H1 (cell line): Measurements from ENCODE around the gene LHX2. TPM values are rescaled to one million over a fixed set of nuclear protein-coding genes. Genes with fewer than 3 reads are reported as not detected.

Experiments
- CTCF ChIA-PET: fragments of 300-600 bp; sonication (Branson Sonifier 250); formaldehyde crosslinking; loops from one replicate; lab custom pipeline; 2021; ENCODE audit not compliant: partially characterized antibody; lab: Charles Lee
- POLR2A ChIA-PET: fragments of 300-600 bp; sonication (Branson Sonifier 250); formaldehyde crosslinking; loops from one replicate; lab custom pipeline; 2021; ENCODE audit warnings: inconsistent platforms; ENCODE audit not compliant: partially characterized antibody; lab: Charles Lee
- DNase-seq, 2 experiments: peaks; one replicate each; pipeline versions ENCODE4 v3.0.0 to v3.0.0-alpha.2; 2010 to 2022; ENCODE audit warnings: low spot score in 2 of 2, low read depth in 1 of 2, mixed read lengths in 1 of 2
- FAIRE-seq: peaks from 2 replicates; lab custom pipeline; 2011; peaks lifted over from hg19 to GRCh38; lab: Jason Lieb, UNC
- H2AFZ ChIP-seq: 2 replicates; pipeline ENCODE4 v1.8.1; 2012; ENCODE audit warnings: low read length, inconsistent platforms
- H2AK5ac ChIP-seq: 2 replicates; pipeline ENCODE4 v1.6.1; 2013; ENCODE audit warnings: low read depth, low read length
- H2BK120ac ChIP-seq: replicated peaks from 2 replicates; pipeline ENCODE3; 2013; ENCODE audit warnings: low read depth, low read length, inconsistent platforms
- H2BK12ac ChIP-seq: 2 replicates; pipeline ENCODE4 v1.6.1; 2013; ENCODE audit warnings: low read depth, low read length
- H2BK15ac ChIP-seq: 2 replicates; pipeline ENCODE4 v1.6.1; 2013; ENCODE audit warnings: low read length
- H2BK20ac ChIP-seq: 2 replicates; pipeline ENCODE4 v1.6.1; 2013; ENCODE audit warnings: low read length
- H2BK5ac ChIP-seq: 2 replicates; pipeline ENCODE4 v1.6.1; 2013; ENCODE audit warnings: low read depth, low read length
- H3K14ac ChIP-seq: 2 replicates; pipeline ENCODE4 v1.6.1; 2013; ENCODE audit warnings: inconsistent platforms; ENCODE audit not compliant: insufficient read length
- H3K18ac ChIP-seq: 2 replicates; pipeline ENCODE4 v1.6.1; 2013; ENCODE audit warnings: low read length; ENCODE audit errors: extremely low read depth
- H3K23ac ChIP-seq: 2 replicates; pipeline ENCODE4 v1.6.1; 2013; ENCODE audit warnings: inconsistent platforms; ENCODE audit not compliant: insufficient read length
- H3K23me2 ChIP-seq: 2 replicates; pipeline ENCODE4 v1.6.1; 2013; ENCODE audit warnings: low read depth, low read length
- H3K27ac ChIP-seq: 2 replicates; pipeline ENCODE4 v1.6.1; 2011; ENCODE audit warnings: low read depth, low read length, inconsistent platforms
- H3K27me3 ChIP-seq, 4 experiments: replicated peaks in 1 of 4; 1 replicate in 1 of 4; 2 replicates in 3 of 4; pipeline versions ENCODE4 v1.6.1 to v1.8.1; 2011 to 2013; ENCODE audit warnings: low read length in 3 of 4, mild to moderate bottlenecking in 3 of 4, inconsistent platforms in 2 of 4, mixed read lengths in 2 of 4, moderate library complexity in 1 of 4; ENCODE audit not compliant: control insufficient read depth in 3 of 4, insufficient read depth in 3 of 4; ENCODE audit errors: extremely low read depth in 1 of 4
- H3K36me3 ChIP-seq, 4 experiments: 2 replicates each; pipeline versions ENCODE4 v1.6.1 to v1.8.1; 2011 to 2013; ENCODE audit warnings: mild to moderate bottlenecking in 4 of 4, low read length in 3 of 4, moderate library complexity in 2 of 4, control low read depth in 1 of 4, inconsistent platforms in 1 of 4; ENCODE audit not compliant: insufficient read depth in 4 of 4, control insufficient read depth in 2 of 4
- H3K4ac ChIP-seq: replicated peaks from 2 replicates; pipeline ENCODE3; 2013; ENCODE audit warnings: low read length, low read depth, mixed read lengths, inconsistent platforms; ENCODE audit not compliant: insufficient read length
- H3K4me1 ChIP-seq, 4 experiments: replicated peaks in 1 of 4; 1 replicate in 1 of 4; 2 replicates in 3 of 4; pipeline versions ENCODE4 v1.6.1 to v1.8.1; 2011 to 2013; ENCODE audit warnings: low read length in 3 of 4, inconsistent platforms in 2 of 4, mixed read lengths in 1 of 4; ENCODE audit not compliant: insufficient read depth in 4 of 4, control insufficient read depth in 3 of 4
- H3K4me2 ChIP-seq, 2 experiments: 2 replicates each; pipeline versions ENCODE4 v1.6.1 to v1.8.1; 2011 to 2013; ENCODE audit warnings: low read depth in 2 of 2, low read length in 2 of 2, control low read depth in 1 of 2, inconsistent platforms in 1 of 2, mild to moderate bottlenecking in 1 of 2; ENCODE audit not compliant: insufficient read depth in 1 of 2
- H3K4me3 ChIP-seq, 4 experiments: fragments of 200-600, 300-600 bp in 1 of 4; sonication (generic), shearing (Covaris generic), sonication (Bioruptor Twin) in 1 of 4; 2 replicates each; pipeline versions ENCODE4 v1.5.1 to v1.8.1; 2011 to 2016; ENCODE audit warnings: low read length in 4 of 4, low read depth in 3 of 4, control low read depth in 2 of 4, inconsistent platforms in 2 of 4, mild to moderate bottlenecking in 2 of 4, mixed read lengths in 1 of 4, moderate library complexity in 1 of 4; ENCODE audit not compliant: insufficient read depth in 2 of 4; ENCODE audit errors: extremely low read depth in 1 of 4
- H3K56ac ChIP-seq: replicated peaks from 2 replicates; pipeline ENCODE3; 2013; ENCODE audit warnings: low read depth, mild to moderate bottlenecking, mixed read lengths, low read length, inconsistent platforms; ENCODE audit not compliant: insufficient read length
- H3K79me1 ChIP-seq: 2 replicates; pipeline ENCODE4 v1.6.1; 2013; ENCODE audit warnings: low read depth, low read length, control low read depth
- H3K79me2 ChIP-seq, 2 experiments: 2 replicates each; pipeline versions ENCODE4 v1.6.1 to v1.8.1; 2012 to 2013; ENCODE audit warnings: low read length in 2 of 2, mild to moderate bottlenecking in 2 of 2, inconsistent platforms in 1 of 2; ENCODE audit not compliant: insufficient read depth in 2 of 2, control insufficient read depth in 1 of 2
- H3K9ac ChIP-seq, 4 experiments: replicated peaks in 1 of 4; 1 replicate in 1 of 4; 2 replicates in 3 of 4; pipeline versions ENCODE4 v1.6.1 to v1.8.1; 2011 to 2013; ENCODE audit warnings: low read depth in 3 of 4, low read length in 3 of 4, control low read depth in 2 of 4, mild to moderate bottlenecking in 2 of 4, moderate library complexity in 2 of 4, inconsistent platforms in 1 of 4; ENCODE audit errors: extremely low read depth in 1 of 4
- H3K9me3 ChIP-seq, 2 experiments: 2 replicates each; pipeline versions ENCODE4 v1.6.1 to v1.8.1; 2012 to 2013; ENCODE audit warnings: mild to moderate bottlenecking in 2 of 2, moderate library complexity in 2 of 2, control low read depth in 1 of 2, inconsistent platforms in 1 of 2, low read depth in 1 of 2, low read length in 1 of 2, mixed read lengths in 1 of 2; ENCODE audit not compliant: insufficient read depth in 2 of 2
- H4K20me1 ChIP-seq, 2 experiments: replicated peaks in 1 of 2; 2 replicates each; pipeline versions ENCODE3 to v1.8.1; 2011 to 2013; ENCODE audit warnings: inconsistent platforms in 2 of 2, low read length in 2 of 2, mild to moderate bottlenecking in 1 of 2; ENCODE audit not compliant: insufficient read depth in 2 of 2, control insufficient read depth in 1 of 2
- H4K5ac ChIP-seq: 2 replicates; pipeline ENCODE4 v1.6.1; 2013; ENCODE audit warnings: low read length, low read depth, mixed read lengths, inconsistent platforms; ENCODE audit not compliant: insufficient read length
- H4K8ac ChIP-seq: 2 replicates; pipeline ENCODE4 v1.8.0; 2013; ENCODE audit warnings: mild to moderate bottlenecking, moderate library complexity, low read length, inconsistent platforms; ENCODE audit not compliant: insufficient read depth; ENCODE audit errors: extremely low read depth
- H4K91ac ChIP-seq: replicated peaks from 2 replicates; pipeline ENCODE3; 2013; ENCODE audit warnings: low read length, mixed read lengths, inconsistent platforms; ENCODE audit not compliant: insufficient read length
- BACH1 ChIP-seq: IDR thresholded peaks from 2 replicates; pipeline ENCODE4 v1.6.1; 2012; ENCODE audit warnings: low read length, improper control_type of control experiment
- CBX5 ChIP-seq: fragments of 300-800, 300-1000 bp; sonication (generic); IDR thresholded peaks from 2 replicates; pipeline ENCODE4 v1.7.1; 2016; ENCODE audit warnings: antibody characterized with exemption, low read length, low read depth
- CHD1 ChIP-seq: IDR thresholded peaks from 2 replicates; pipeline ENCODE4 v1.6.1; 2012; ENCODE audit warnings: low read depth, low read length, improper control_type of control experiment
- RAD21 ChIP-seq, 2 experiments: IDR thresholded peaks in 1 of 2; conservative IDR thresholded peaks in 1 of 2; 2 replicates each; pipeline ENCODE4 v1.6.1; 2011; ENCODE audit warnings: low read depth in 2 of 2, low read length in 2 of 2, improper control_type of control experiment in 1 of 2, inconsistent platforms in 1 of 2, mild to moderate bottlenecking in 1 of 2, moderate library complexity in 1 of 2
- RBBP5 ChIP-seq: IDR thresholded peaks from 2 replicates; pipeline ENCODE4 v1.7.1; 2012; ENCODE audit warnings: low read depth, mild to moderate bottlenecking, inconsistent platforms, low read length, moderate library complexity, borderline replicate concordance
- RNF2 ChIP-seq: fragments of 200-900, 300-1000 bp; sonication (generic); IDR thresholded peaks from 2 replicates; pipeline ENCODE4 v1.7.1; 2016; ENCODE audit warnings: borderline replicate concordance, low read depth, mild to moderate bottlenecking, antibody characterized with exemption, low read length; ENCODE audit not compliant: poor library complexity, severe bottlenecking; ENCODE audit errors: missing control alignments
- SIN3A ChIP-seq, 2 experiments: IDR thresholded peaks in 1 of 2; conservative IDR thresholded peaks in 1 of 2; 2 replicates each; pipeline ENCODE4 v1.6.1; 2011 to 2012; ENCODE audit warnings: low read length in 2 of 2, improper control_type of control experiment in 1 of 2, low read depth in 1 of 2, mild to moderate bottlenecking in 1 of 2
- SIRT6 ChIP-seq: IDR thresholded peaks from one replicate; pipeline ENCODE4 v1.7.1; 2012; ENCODE audit warnings: low read length, inconsistent platforms
- SIX5 ChIP-seq: IDR thresholded peaks from 2 replicates; pipeline ENCODE4 v1.6.1; 2011; ENCODE audit warnings: mild to moderate bottlenecking, low read depth, low read length
- SRF ChIP-seq: IDR thresholded peaks from 2 replicates; pipeline ENCODE4 v1.6.1; 2011; ENCODE audit warnings: mild to moderate bottlenecking, low read depth, low read length, moderate library complexity
- TCF12 ChIP-seq: IDR thresholded peaks from 2 replicates; pipeline ENCODE4 v1.6.1; 2011; ENCODE audit warnings: low read depth, mild to moderate bottlenecking, low read length
- ZNF274 ChIP-seq: IDR thresholded peaks from 2 replicates; pipeline ENCODE4 v1.7.0; 2012; ENCODE audit warnings: low read length, borderline replicate concordance; ENCODE audit errors: extremely low read depth
- WGBS, 2 experiments: shearing (Covaris generic) in 1 of 2; methylation state at CpG; one replicate each; pipeline versions ENCODE4 v1.1.6 to v1.1.7; 2013 to 2015; ENCODE audit warnings: low lambda C conversion rate in 2 of 2, mixed read lengths in 2 of 2, inconsistent platforms in 1 of 2, low coverage in 1 of 2, missing lambda C conversion rate in 1 of 2; ENCODE audit not compliant: insufficient replicate concordance in 2 of 2, insufficient coverage in 1 of 2, insufficient read length in 1 of 2; ENCODE audit errors: extremely low coverage in 1 of 2, missing lambda C conversion rate in 1 of 2; 5-methylcytosine and 5-hydroxymethylcytosine counted together
- polyA plus RNA-seq, 7 experiments: library from polyadenylated mRNA; depleted of rRNA in 3 of 7; stranded (reverse) in 5 of 7; unstranded in 2 of 7; fragments of >200 nt in 5 of 7; fragments of 200-250 nt in 2 of 7; gene quantifications; 1 replicate in 5 of 7; 2 replicates in 1 of 7; 4 replicates in 1 of 7; pipeline versions ENCODE4 v1.2.1 to v1.2.3, GENCODE V29; 2011 to 2013; ENCODE audit warnings: missing spikeins in 2 of 7, mixed read lengths in 2 of 7
- total RNA-seq: library from RNA; stranded (reverse); fragmentation: NEBNext Ultra II Directional; extraction: Animal tissue kit (Norgen Biotek cat#: 25700); gene quantifications from 2 replicates; pipeline ENCODE4 v1.2.1, GENCODE V29; 2021
- TF ChIP-seq, protein P1 (sequence below): IDR thresholded peaks from 2 replicates; pipeline ENCODE4 v1.6.1; 2012; ENCODE audit warnings: inconsistent platforms

The LHX2 gene
- total and polyA plus RNA-seq, 2 of the 8 experiments (the other 6 are each of a cell fraction or from before 2014, with no cell fraction given) = 0.11 to 0.86 TPM

DNA sequence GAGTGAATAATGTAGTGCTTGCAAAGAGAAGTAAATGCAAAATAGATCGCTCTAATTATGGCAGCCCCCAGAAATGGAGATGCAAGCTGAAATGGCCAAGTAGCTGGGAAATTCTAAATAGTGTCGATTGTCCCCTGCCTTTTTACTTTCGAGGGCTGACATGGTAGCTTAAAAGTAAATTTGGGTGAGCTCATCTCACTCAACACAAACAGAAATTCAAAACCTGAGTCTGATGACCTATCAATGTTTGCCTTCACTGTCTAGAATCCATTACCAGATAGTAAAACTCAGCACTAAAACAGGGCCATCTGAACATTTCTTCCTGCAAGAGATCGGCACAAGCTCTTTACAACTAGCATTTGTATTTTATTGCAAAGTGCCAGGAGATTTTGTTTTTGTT lies 7.0 kb upstream of the LHX2 start:
- CTCF ChIA-PET = interaction anchor here (0.9 to 4.5 kb wide), 5 partner anchors 9 to 64 kb away, joined by 3 to 23 read pairs (median 5); no protein-coding TSS in a partner anchor
- Histone ChIP-seq H4K91ac (no peak overlapping the region), H3K14ac (no peak overlapping the region), H3K4me1 (peaks cover 2 to 32% (median 17%) of the 10 kb centered on the region in 4 experiments), H4K20me1 (peaks cover 13 to 36% of the 10 kb centered on the region in 2 experiments), H3K23ac (no peak overlapping the region), H2BK12ac (no peak overlapping the region), H4K5ac (no peak overlapping the region), H3K4me3 (no peak overlapping the region), H3K4ac (no peak overlapping the region), H3K27ac (no peak overlapping the region), H2BK15ac (no peak overlapping the region), H2BK20ac (no peak overlapping the region), H3K4me2 (no peak overlapping the region), H3K23me2 (peaks cover 2% of the 10 kb centered on the region; the same call in 1 of the 2 replicates), H3K18ac (no peak overlapping the region), H3K79me1 (no peaks in the 10 kb centered on the region), H2AK5ac (no peak overlapping the region), H3K9me3 (no peaks in the 10 kb centered on the region), H2AFZ (no peak overlapping the region), H3K36me3 (peaks cover 0 to 1% (median 0%) of the 10 kb centered on the region in 4 experiments; a peak in 1 of 8 replicates), H3K27me3 (peaks cover 93 to 96% (median 95%) of the 10 kb centered on the region in 4 experiments), H2BK120ac (no peak overlapping the region), H3K56ac (no peak overlapping the region), H2BK5ac (no peak overlapping the region), H3K79me2 (no peaks in the 10 kb centered on the region), H4K8ac (no peak overlapping the region), H3K9ac (no peak overlapping the region)
- no peak for FAIRE-seq
- 20% methylated on average over 4 of the region's 4 CpGs; no CpG with 5 or more reads in 1 of the 2 experiments for WGBS, 2 experiments
- POLR2A ChIA-PET = interaction anchor here (0.6 to 1.4 kb wide), 4 partner anchors 10 to 70 kb away, joined by 3 read pairs; no protein-coding TSS in a partner anchor
- no peak for DNase-seq
- TF ChIP-seq SRF (no peak), RAD21 (IDR thresholded peaks at IDR 0.05 in 1 of 2, conservative IDR thresholded peaks at IDR 0.05 in 1 of 2; ENCODE audit: low read depth in 2 of 2, low read length in 2 of 2) (no peak), TCF12 (no peak), RBBP5 (no peak), ZNF274 (no peak), BACH1 (no peak), RNF2 (no peak), SIRT6 (no peak), CHD1 (no peak), SIX5 (no peak), CBX5 (no peak), SIN3A (conservative IDR thresholded peaks at IDR 0.05 in 1 of 2, IDR thresholded peaks at IDR 0.05 in 1 of 2; ENCODE audit: low read depth in 1 of 2, low read length in 2 of 2) (no peak)
- TF ChIP-seq, protein P1, sequence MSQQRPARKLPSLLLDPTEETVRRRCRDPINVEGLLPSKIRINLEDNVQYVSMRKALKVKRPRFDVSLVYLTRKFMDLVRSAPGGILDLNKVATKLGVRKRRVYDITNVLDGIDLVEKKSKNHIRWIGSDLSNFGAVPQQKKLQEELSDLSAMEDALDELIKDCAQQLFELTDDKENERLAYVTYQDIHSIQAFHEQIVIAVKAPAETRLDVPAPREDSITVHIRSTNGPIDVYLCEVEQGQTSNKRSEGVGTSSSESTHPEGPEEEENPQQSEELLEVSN = no peak
